GM12878 (cell line): ENCODE measurements around the gene UBE3B. TPM values are rescaled to one million over a fixed set of nuclear protein-coding genes. Genes with fewer than 3 reads are reported as not detected.

Experiments used
- ATAC-seq: fragments of 200-7000 bp; cut with Tn5 transposase; 3 replicates; pipeline ENCODE4 v1.9.1; 2020; ENCODE audit warnings: mild to moderate bottlenecking, moderate library complexity
- BruUV-seq: library from RNA; stranded (reverse); fragments of 400-500 nt; replicated peaks from 2 replicates; lab custom pipeline; 2021; lab: Mats Ljungman, UMichigan
- CTCF ChIA-PET: fragments of 300-600 bp; sonication (Branson Sonifier 250); formaldehyde crosslinking; extraction: SDS; loops from one replicate; lab custom pipeline; 2021; ENCODE audit warnings: inconsistent platforms; lab: Yijun Ruan, JAX
- POLR2A ChIA-PET: fragments of 350-600 bp; formaldehyde crosslinking; extraction: SDS; loops from one replicate; lab custom pipeline; 2021; ENCODE audit warnings: inconsistent platforms; lab: Charles Lee
- RAD21 ChIA-PET: fragments of 300-600 bp; sonication (Branson Sonifier 250); formaldehyde crosslinking; loops from one replicate; lab custom pipeline; 2023; ENCODE audit warnings: antibody characterized with exemption; ENCODE audit not compliant: unreplicated experiment; lab: Charles Lee
- SMC1A ChIA-PET: fragments of 300-600 bp; sonication (Branson Sonifier 250); formaldehyde crosslinking; loops from one replicate; lab custom pipeline; 2023; ENCODE audit not compliant: unreplicated experiment, uncharacterized antibody; lab: Charles Lee
- DNase-seq: peaks from one replicate; pipeline ENCODE4 v3.0.0-alpha.2; 2011; ENCODE audit warnings: low read depth, low spot score
- FAIRE-seq: peaks from 3 replicates; lab custom pipeline; 2011; peaks lifted over from hg19 to GRCh38; lab: Jason Lieb, UNC
- H2AFZ ChIP-seq: 2 replicates; pipeline ENCODE4 v1.6.0; 2011; ENCODE audit warnings: low read depth, low read length, control low read depth; ENCODE audit not compliant: control insufficient read depth
- H3K27ac ChIP-seq: 2 replicates; pipeline ENCODE4 v1.5.1; 2011; ENCODE audit warnings: control low read depth; ENCODE audit not compliant: control insufficient read depth, insufficient read depth
- H3K27me3 ChIP-seq, 2 experiments: replicated peaks in 1 of 2; 2 replicates each; pipeline versions ENCODE4 v1.6.0 to v1.6.1; 2011; ENCODE audit warnings: low read length in 1 of 2; ENCODE audit not compliant: control insufficient read depth in 2 of 2, insufficient read depth in 2 of 2
- H3K36me3 ChIP-seq, 2 experiments: 2 replicates each; pipeline ENCODE4 v1.5.1; 2011; ENCODE audit warnings: low read length in 1 of 2; ENCODE audit not compliant: control insufficient read depth in 2 of 2, insufficient read depth in 2 of 2
- H3K4me1 ChIP-seq: 2 replicates; pipeline ENCODE4 v1.6.1; 2011; ENCODE audit warnings: mild to moderate bottlenecking, low read length, moderate library complexity, mixed read lengths; ENCODE audit not compliant: control insufficient read depth, insufficient read depth
- H3K4me2 ChIP-seq: 2 replicates; pipeline ENCODE4 v1.6.0; 2011; ENCODE audit warnings: control low read depth; ENCODE audit not compliant: control insufficient read depth, insufficient read depth
- H3K4me3 ChIP-seq: fragments of 200-600 bp; sonication (generic); 2 replicates; pipeline ENCODE4 v1.5.1; 2016
- H3K79me2 ChIP-seq: 2 replicates; pipeline ENCODE4 v1.6.0; 2011; ENCODE audit warnings: low read length; ENCODE audit not compliant: control insufficient read depth, insufficient read depth
- H3K9ac ChIP-seq: 2 replicates; pipeline ENCODE4 v1.8.0; 2011; ENCODE audit warnings: low read length, control low read depth, mixed read lengths; ENCODE audit not compliant: control insufficient read depth, insufficient read depth
- H3K9me3 ChIP-seq: replicated peaks from 3 replicates; pipeline ENCODE4 v1.5.1; 2011; ENCODE audit warnings: mild to moderate bottlenecking, low read length; ENCODE audit not compliant: control insufficient read depth, insufficient read depth
- H4K20me1 ChIP-seq: 2 replicates; pipeline ENCODE4 v1.6.0; 2011; ENCODE audit not compliant: control insufficient read depth, insufficient read depth
- CBX3 ChIP-seq: fragments of 200-600 bp; sonication (generic); IDR thresholded peaks from 2 replicates; pipeline ENCODE4 v1.6.1; 2016; ENCODE audit warnings: low read depth, borderline replicate concordance
- CHD2 ChIP-seq: IDR thresholded peaks from 2 replicates; pipeline ENCODE4 v1.6.1; 2011; ENCODE audit warnings: low read depth, low read length, improper control_type of control experiment, borderline replicate concordance
- FOS ChIP-seq: IDR thresholded peaks from 3 replicates; pipeline ENCODE4 v1.6.1; 2011; ENCODE audit warnings: borderline replicate concordance; ENCODE audit not compliant: insufficient read length; ENCODE audit errors: extremely low read depth
- IRF4 ChIP-seq: IDR thresholded peaks from 2 replicates; pipeline ENCODE4 v1.6.1; 2011; ENCODE audit warnings: low read depth, low read length
- KAT2A ChIP-seq: conservative IDR thresholded peaks from 2 replicates; pipeline ENCODE4 v1.6.1; 2011; ENCODE audit warnings: low read depth, low read length; ENCODE audit not compliant: control insufficient read depth
- LARP7 ChIP-seq: fragments of 450-650 bp; IDR thresholded peaks from 2 replicates; pipeline ENCODE4 v1.6.1; 2017; ENCODE audit warnings: mild to moderate bottlenecking
- NR2F1 ChIP-seq: fragments of 450-650 bp; conservative IDR thresholded peaks from 2 replicates; pipeline ENCODE4 v1.6.1; 2017; ENCODE audit warnings: mild to moderate bottlenecking
- PAX5 ChIP-seq: IDR thresholded peaks from 2 replicates; pipeline ENCODE4 v1.6.1; 2011; ENCODE audit warnings: low read depth, low read length, borderline replicate concordance
- PBX3 ChIP-seq: IDR thresholded peaks from 2 replicates; pipeline ENCODE4 v1.6.1; 2011; ENCODE audit warnings: mild to moderate bottlenecking, low read depth, low read length, moderate library complexity; ENCODE audit not compliant: insufficient replicate concordance
- TCF7 ChIP-seq: IDR thresholded peaks from 2 replicates; pipeline ENCODE4 v1.6.1; 2014; ENCODE audit warnings: antibody characterized with exemption, borderline replicate concordance
- ZZZ3 ChIP-seq: IDR thresholded peaks from 2 replicates; pipeline ENCODE4 v1.6.1; 2011; ENCODE audit warnings: low read depth; ENCODE audit not compliant: control insufficient read depth, insufficient read length
- WGBS: methylation state at CpG from one replicate; pipeline ENCODE4 v1.1.6; 2016; ENCODE audit warnings: low lambda C conversion rate; ENCODE audit not compliant: insufficient replicate concordance, insufficient coverage; ENCODE audit errors: missing lambda C conversion rate; 5-methylcytosine and 5-hydroxymethylcytosine counted together
- in situ Hi-C: fragments of 300-500 bp; cut with MboI; formaldehyde crosslinking; loops from 9 replicates; pipeline ENCODE4 v1.14.3; 2018; ENCODE audit warnings: mixed read lengths
- intact Hi-C: fragments of 100-400 bp; cut with micrococcal nuclease; formaldehyde crosslinking; loops from one replicate; pipeline ENCODE4 v1.14.2; 2022; ENCODE audit not compliant: unreplicated experiment
- polyA plus RNA-seq, 11 experiments: library from polyadenylated mRNA; depleted of rRNA in 4 of 11; unstranded in 6 of 11; stranded (reverse) in 5 of 11; fragments of >200 nt; fragmentation: Nextera tagmentation in 4 of 11; fragmentation: Illumina TruSeq in 1 of 11; extraction: Ambion mirVana in 4 of 11; extraction: Trizol in 1 of 11; gene quantifications; 1 replicate in 1 of 11; 2 replicates in 10 of 11; pipeline versions ENCODE4 v1.2.1 to v1.2.3, GENCODE V29; 2011 to 2016; ENCODE audit warnings: inconsistent platforms in 2 of 11, missing spikeins in 2 of 11, low read depth in 1 of 11
- total RNA-seq, 4 experiments: library from RNA; depleted of rRNA in 3 of 4; stranded (reverse); fragments of >200 nt in 3 of 4; fragmentation: Illumina TruSeq in 1 of 4; extraction: Trizol in 1 of 4; gene quantifications; 2 replicates each; pipeline versions ENCODE4 v1.2.1 to v1.2.3, GENCODE V29; 2013 to 2021
- TF ChIP-seq, protein P1 (sequence below): fragments of 450-650 bp; formaldehyde crosslinking; IDR thresholded peaks from 2 replicates; pipeline ENCODE4 v1.4.0; 2020; ENCODE audit warnings: mild to moderate bottlenecking, moderate library complexity
- TF ChIP-seq, protein P2 (sequence below): fragments of 450-650 bp; IDR thresholded peaks from 2 replicates; pipeline ENCODE4 v1.6.1; 2014; ENCODE audit warnings: mild to moderate bottlenecking
- TF ChIP-seq, protein P3 (sequence below): IDR thresholded peaks from 2 replicates; pipeline ENCODE4 v1.6.1; 2012; ENCODE audit warnings: mild to moderate bottlenecking, low read depth, low read length

The UBE3B gene
- total and polyA plus RNA-seq, 10 of the 15 experiments (the other 5 are each of a cell fraction or from before 2014, with no cell fraction given), result 7.4 to 25.3 (median 17.1) TPM

- Histone ChIP-seq H3K27me3 (no peaks in the 10 kb centered on the region), H3K4me3 (no peak overlapping the region), H3K27ac (no peak overlapping the region), H3K4me1 (no peaks in the 10 kb centered on the region), H2AFZ (no peak overlapping the region), H3K4me2 (no peak overlapping the region), H3K9me3 (no peaks in the 10 kb centered on the region), H3K36me3 (no peaks in the 10 kb centered on the region), H4K20me1 (no peaks in the 10 kb centered on the region), H3K79me2 (no peaks in the 10 kb centered on the region), H3K9ac (no peak overlapping the region)
- RAD21 ChIA-PET, result no interaction called here
- FAIRE-seq (no peak), DNase-seq (no peak), ATAC-seq (no peak)
- intact Hi-C loops (no loop called here), in situ Hi-C loops (no loop called here)
- CTCF ChIA-PET, result interaction anchor here (1.6 kb wide), 1 partner anchor 222 kb away, joined by 4 read pairs; no protein-coding TSS in a partner anchor
- 84% methylated on average over 16 of the region's 16 CpGs for WGBS
- BruUV-seq, result no TSS peak
- POLR2A ChIA-PET, result no interaction called here
- SMC1A ChIA-PET, result no interaction called here
- TF ChIP-seq NR2F1 (no peak), LARP7 (no peak), CHD2 (no peak), ZZZ3 (no peak), KAT2A (no peak), FOS (no peak), PBX3 (no peak), TCF7 (no peak), PAX5 (no peak), CBX3 (no peak), IRF4 (no peak)
- TF ChIP-seq, protein P1, sequence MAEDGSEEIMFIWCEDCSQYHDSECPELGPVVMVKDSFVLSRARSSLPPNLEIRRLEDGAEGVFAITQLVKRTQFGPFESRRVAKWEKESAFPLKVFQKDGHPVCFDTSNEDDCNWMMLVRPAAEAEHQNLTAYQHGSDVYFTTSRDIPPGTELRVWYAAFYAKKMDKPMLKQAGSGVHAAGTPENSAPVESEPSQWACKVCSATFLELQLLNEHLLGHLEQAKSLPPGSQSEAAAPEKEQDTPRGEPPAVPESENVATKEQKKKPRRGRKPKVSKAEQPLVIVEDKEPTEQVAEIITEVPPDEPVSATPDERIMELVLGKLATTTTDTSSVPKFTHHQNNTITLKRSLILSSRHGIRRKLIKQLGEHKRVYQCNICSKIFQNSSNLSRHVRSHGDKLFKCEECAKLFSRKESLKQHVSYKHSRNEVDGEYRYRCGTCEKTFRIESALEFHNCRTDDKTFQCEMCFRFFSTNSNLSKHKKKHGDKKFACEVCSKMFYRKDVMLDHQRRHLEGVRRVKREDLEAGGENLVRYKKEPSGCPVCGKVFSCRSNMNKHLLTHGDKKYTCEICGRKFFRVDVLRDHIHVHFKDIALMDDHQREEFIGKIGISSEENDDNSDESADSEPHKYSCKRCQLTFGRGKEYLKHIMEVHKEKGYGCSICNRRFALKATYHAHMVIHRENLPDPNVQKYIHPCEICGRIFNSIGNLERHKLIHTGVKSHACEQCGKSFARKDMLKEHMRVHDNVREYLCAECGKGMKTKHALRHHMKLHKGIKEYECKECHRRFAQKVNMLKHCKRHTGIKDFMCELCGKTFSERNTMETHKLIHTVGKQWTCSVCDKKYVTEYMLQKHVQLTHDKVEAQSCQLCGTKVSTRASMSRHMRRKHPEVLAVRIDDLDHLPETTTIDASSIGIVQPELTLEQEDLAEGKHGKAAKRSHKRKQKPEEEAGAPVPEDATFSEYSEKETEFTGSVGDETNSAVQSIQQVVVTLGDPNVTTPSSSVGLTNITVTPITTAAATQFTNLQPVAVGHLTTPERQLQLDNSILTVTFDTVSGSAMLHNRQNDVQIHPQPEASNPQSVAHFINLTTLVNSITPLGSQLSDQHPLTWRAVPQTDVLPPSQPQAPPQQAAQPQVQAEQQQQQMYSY (CRISPR knock-in tag), result no peak
- TF ChIP-seq, protein P2, sequence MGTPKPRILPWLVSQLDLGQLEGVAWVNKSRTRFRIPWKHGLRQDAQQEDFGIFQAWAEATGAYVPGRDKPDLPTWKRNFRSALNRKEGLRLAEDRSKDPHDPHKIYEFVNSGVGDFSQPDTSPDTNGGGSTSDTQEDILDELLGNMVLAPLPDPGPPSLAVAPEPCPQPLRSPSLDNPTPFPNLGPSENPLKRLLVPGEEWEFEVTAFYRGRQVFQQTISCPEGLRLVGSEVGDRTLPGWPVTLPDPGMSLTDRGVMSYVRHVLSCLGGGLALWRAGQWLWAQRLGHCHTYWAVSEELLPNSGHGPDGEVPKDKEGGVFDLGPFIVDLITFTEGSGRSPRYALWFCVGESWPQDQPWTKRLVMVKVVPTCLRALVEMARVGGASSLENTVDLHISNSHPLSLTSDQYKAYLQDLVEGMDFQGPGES, result no peak
- TF ChIP-seq, protein P3, sequence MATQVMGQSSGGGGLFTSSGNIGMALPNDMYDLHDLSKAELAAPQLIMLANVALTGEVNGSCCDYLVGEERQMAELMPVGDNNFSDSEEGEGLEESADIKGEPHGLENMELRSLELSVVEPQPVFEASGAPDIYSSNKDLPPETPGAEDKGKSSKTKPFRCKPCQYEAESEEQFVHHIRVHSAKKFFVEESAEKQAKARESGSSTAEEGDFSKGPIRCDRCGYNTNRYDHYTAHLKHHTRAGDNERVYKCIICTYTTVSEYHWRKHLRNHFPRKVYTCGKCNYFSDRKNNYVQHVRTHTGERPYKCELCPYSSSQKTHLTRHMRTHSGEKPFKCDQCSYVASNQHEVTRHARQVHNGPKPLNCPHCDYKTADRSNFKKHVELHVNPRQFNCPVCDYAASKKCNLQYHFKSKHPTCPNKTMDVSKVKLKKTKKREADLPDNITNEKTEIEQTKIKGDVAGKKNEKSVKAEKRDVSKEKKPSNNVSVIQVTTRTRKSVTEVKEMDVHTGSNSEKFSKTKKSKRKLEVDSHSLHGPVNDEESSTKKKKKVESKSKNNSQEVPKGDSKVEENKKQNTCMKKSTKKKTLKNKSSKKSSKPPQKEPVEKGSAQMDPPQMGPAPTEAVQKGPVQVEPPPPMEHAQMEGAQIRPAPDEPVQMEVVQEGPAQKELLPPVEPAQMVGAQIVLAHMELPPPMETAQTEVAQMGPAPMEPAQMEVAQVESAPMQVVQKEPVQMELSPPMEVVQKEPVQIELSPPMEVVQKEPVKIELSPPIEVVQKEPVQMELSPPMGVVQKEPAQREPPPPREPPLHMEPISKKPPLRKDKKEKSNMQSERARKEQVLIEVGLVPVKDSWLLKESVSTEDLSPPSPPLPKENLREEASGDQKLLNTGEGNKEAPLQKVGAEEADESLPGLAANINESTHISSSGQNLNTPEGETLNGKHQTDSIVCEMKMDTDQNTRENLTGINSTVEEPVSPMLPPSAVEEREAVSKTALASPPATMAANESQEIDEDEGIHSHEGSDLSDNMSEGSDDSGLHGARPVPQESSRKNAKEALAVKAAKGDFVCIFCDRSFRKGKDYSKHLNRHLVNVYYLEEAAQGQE, result no peak
Observed at GRCh38 chr12:109553906-109554500, 76.6 kb downstream of the UBE3B start.
